ENCODE measurements around the gene ACP4. TPM values are rescaled to one million over a fixed set of nuclear protein-coding genes. Genes with fewer than 3 reads are reported as not detected.
"Not testable (repeated sequence)": the region's sequence is repeated elsewhere in the genome, so short reads cannot be mapped to it uniquely, and the experiment has no call there.

ACP4 gene
- total RNA-seq, 1 donor from 2014 or later, result not detected

DNA sequence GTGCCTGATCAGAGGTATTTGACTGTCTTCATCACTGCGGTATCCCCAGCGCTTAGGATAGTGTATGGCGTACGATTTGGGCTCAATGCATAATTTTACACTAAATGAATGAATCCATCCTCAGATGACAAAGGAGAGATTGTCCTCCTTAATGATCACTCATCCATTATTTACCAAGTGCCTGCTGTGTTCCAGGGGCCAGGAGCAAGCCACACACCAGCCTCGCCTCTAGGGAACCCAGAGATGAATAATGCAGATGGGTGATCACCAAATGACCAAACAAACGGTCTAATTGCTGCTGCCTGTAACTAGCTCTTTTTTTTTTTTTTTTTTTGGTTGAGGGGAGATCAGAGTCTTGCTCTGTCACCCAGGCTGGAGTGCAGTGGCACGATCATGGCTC is 25.8 kb upstream of the ACP4 start:
- TF ChIP-seq, protein P1, sequence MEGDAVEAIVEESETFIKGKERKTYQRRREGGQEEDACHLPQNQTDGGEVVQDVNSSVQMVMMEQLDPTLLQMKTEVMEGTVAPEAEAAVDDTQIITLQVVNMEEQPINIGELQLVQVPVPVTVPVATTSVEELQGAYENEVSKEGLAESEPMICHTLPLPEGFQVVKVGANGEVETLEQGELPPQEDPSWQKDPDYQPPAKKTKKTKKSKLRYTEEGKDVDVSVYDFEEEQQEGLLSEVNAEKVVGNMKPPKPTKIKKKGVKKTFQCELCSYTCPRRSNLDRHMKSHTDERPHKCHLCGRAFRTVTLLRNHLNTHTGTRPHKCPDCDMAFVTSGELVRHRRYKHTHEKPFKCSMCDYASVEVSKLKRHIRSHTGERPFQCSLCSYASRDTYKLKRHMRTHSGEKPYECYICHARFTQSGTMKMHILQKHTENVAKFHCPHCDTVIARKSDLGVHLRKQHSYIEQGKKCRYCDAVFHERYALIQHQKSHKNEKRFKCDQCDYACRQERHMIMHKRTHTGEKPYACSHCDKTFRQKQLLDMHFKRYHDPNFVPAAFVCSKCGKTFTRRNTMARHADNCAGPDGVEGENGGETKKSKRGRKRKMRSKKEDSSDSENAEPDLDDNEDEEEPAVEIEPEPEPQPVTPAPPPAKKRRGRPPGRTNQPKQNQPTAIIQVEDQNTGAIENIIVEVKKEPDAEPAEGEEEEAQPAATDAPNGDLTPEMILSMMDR (IDR thresholded peaks at IDR 0.05), result no peak
- H3K27me3 Mint-ChIP-seq (ENCODE audit: low read depth), result peaks cover 16% of the 10 kb centered on the region
- no peak for DNase-seq (ENCODE audit: low spot score)
- H3K4me1 Mint-ChIP-seq (ENCODE audit: low read depth), result no peaks in the 10 kb centered on the region
- no peak overlapping the region for H3K4me3 Mint-ChIP-seq (ENCODE audit: unreplicated experiment)
- H3K9me3 Mint-ChIP-seq (ENCODE audit: low read depth), result no peaks in the 10 kb centered on the region
- no peaks in the 10 kb centered on the region for H3K36me3 Mint-ChIP-seq (ENCODE audit: low read depth)
- H3K27ac Mint-ChIP-seq (ENCODE audit: unreplicated experiment), result no peak overlapping the region

DNA sequence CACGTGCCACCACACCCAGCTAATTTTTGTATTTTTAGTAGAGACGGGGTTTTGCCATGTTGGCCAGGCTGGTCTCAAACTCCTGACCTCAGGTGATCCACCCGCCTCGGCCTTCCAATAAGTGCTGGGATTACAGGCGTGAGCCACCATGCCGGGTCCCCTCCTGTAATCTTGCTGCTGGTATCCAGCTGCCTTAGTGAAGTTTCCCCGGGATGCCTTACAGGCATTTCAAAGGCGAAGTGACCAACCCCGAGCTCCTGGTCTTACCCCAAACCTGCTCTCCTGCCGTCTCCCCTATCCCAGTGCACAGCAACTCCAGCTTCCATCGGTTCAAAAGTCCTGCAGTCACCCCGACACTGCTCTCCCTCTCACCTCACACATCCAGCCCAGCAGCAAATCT is 23.5 kb upstream of the ACP4 start:
- not testable (repeated sequence) for H3K4me1 Mint-ChIP-seq (ENCODE audit: low read depth); H3K9me3 Mint-ChIP-seq (ENCODE audit: low read depth); H3K4me3 Mint-ChIP-seq (ENCODE audit: unreplicated experiment); DNase-seq (ENCODE audit: low spot score); H3K27ac Mint-ChIP-seq (ENCODE audit: unreplicated experiment); H3K36me3 Mint-ChIP-seq (ENCODE audit: low read depth)
- H3K27me3 Mint-ChIP-seq (ENCODE audit: low read depth), result peaks cover 16% of the 10 kb centered on the region

DNA sequence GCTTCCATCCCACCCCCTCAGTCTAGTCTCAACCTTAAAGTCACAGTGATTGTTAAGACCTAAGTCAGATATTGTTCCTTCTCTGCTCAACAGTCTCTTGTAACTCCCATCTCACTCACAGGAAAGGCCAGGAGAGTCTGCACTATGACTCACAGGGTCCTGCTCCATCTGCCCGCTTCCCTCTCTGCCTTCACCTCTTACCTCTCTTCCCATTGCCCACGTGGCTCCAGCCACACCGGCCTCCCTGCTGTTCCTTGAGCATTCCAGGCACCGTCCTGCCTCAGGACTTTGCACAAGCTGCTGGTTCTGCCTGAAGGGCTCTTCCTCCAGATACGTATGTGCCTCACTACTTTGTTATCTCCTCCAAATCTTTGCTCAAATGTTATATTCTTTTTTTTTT is 23.0 kb upstream of the ACP4 start:
- H3K9me3 Mint-ChIP-seq (ENCODE audit: low read depth); H3K4me1 Mint-ChIP-seq (ENCODE audit: low read depth); H3K4me3 Mint-ChIP-seq (ENCODE audit: unreplicated experiment); DNase-seq (ENCODE audit: low spot score); H3K27ac Mint-ChIP-seq (ENCODE audit: unreplicated experiment); H3K36me3 Mint-ChIP-seq (ENCODE audit: low read depth): not testable (repeated sequence)
- H3K27me3 Mint-ChIP-seq (ENCODE audit: low read depth), result peaks cover 16% of the 10 kb centered on the region

DNA sequence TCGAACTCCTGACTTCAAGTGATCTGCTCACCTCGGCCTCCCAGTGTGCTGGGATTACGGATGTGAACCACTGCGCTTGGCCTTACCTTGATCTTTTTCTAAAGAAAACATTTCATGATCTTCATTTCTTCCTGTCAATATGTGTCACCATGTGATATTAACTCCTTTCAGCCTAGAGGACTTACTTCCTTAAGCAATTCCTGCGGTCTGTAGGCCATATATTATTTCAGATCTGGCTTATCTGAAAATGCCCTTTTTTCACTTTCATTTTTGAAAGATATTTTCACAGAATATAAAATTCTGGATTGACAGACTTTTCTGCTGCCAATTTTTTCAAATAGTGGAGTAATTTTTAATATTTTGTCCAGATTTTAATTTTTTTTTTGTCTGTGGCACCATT is 21.9 kb upstream of the ACP4 start:
- Mint-ChIP-seq H3K4me3 (ENCODE audit: unreplicated experiment) (no peak overlapping the region), H3K27ac (ENCODE audit: unreplicated experiment) (no peak overlapping the region), H3K9me3 (ENCODE audit: low read depth) (no peaks in the 10 kb centered on the region), H3K36me3 (ENCODE audit: low read depth) (no peaks in the 10 kb centered on the region), H3K4me1 (ENCODE audit: low read depth) (no peaks in the 10 kb centered on the region), H3K27me3 (ENCODE audit: low read depth) (peaks cover 19% of the 10 kb centered on the region)
- TF ChIP-seq, protein P1 (IDR thresholded peaks at IDR 0.05), result no peak
- DNase-seq (ENCODE audit: low spot score), result no peak

DNA sequence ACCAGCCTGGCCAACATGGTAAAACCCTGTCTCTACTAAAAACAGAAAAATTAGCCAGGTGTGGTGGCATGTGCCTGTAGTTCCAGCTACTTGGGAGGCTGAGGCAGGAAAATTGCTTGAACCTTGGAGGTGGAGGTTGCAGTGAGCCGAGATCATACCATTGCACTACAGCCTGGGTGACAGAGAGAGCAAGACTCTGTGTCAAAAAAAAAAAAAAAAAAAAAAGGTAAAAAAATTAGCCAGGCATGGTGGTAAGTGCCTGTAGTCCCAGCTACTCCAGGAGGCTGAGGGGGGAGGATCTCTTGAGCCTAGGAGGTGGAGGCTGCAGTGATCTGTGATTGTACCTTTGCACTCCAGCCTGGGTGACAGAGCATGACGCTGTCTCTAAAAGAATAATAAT is 20.1 kb upstream of the ACP4 start, which contains the start of gene GPR32:
Gene GPR32 (plus strand): TSS at position 301 of the 400 bp plus-strand sequence. CDS start 137 bp downstream, outside the sequence.
- H3K4me1 Mint-ChIP-seq (ENCODE audit: low read depth); DNase-seq (ENCODE audit: low spot score); H3K36me3 Mint-ChIP-seq (ENCODE audit: low read depth); H3K4me3 Mint-ChIP-seq (ENCODE audit: unreplicated experiment); H3K9me3 Mint-ChIP-seq (ENCODE audit: low read depth); H3K27ac Mint-ChIP-seq (ENCODE audit: unreplicated experiment): not testable (repeated sequence)
- peaks cover 27% of the 10 kb centered on the region for H3K27me3 Mint-ChIP-seq (ENCODE audit: low read depth)

DNA sequence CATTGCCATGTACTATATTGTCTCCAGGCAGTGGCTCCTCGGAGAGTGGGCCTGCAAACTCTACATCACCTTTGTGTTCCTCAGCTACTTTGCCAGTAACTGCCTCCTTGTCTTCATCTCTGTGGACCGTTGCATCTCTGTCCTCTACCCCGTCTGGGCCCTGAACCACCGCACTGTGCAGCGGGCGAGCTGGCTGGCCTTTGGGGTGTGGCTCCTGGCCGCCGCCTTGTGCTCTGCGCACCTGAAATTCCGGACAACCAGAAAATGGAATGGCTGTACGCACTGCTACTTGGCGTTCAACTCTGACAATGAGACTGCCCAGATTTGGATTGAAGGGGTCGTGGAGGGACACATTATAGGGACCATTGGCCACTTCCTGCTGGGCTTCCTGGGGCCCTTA is 19.3 kb upstream of the ACP4 start:
- no peak overlapping the region for H3K4me3 Mint-ChIP-seq (ENCODE audit: unreplicated experiment)
- H3K27me3 Mint-ChIP-seq (ENCODE audit: low read depth), result peaks cover 31% of the 10 kb centered on the region
- DNase-seq (ENCODE audit: low spot score), result no peak
- H3K27ac Mint-ChIP-seq (ENCODE audit: unreplicated experiment), result no peak overlapping the region
- TF ChIP-seq, protein P1 (IDR thresholded peaks at IDR 0.05), result no peak
- no peaks in the 10 kb centered on the region for H3K9me3 Mint-ChIP-seq (ENCODE audit: low read depth)
- H3K4me1 Mint-ChIP-seq (ENCODE audit: low read depth), result no peaks in the 10 kb centered on the region
- H3K36me3 Mint-ChIP-seq (ENCODE audit: low read depth), result no peaks in the 10 kb centered on the region

DNA sequence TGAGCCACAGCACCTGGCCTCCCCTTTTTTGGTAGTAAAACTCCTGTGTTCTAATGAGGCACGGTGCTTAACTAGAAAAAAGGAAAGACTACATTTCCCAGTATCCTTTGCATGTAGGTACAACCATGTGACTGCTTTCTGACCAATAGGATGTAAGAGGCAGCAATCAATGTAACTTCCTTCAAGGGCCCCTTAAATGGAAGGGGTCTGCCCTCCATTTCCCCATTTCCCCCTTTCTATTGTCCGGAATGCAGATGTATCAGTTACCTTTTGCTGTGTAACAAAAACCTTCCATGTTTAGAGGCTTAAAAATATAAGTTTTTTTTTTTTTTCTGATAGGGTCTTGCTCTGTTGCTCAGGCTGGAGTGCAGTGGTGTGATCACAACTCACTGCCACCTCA is 17.7 kb upstream of the ACP4 start:
- no peaks in the 10 kb centered on the region for H3K36me3 Mint-ChIP-seq (ENCODE audit: low read depth)
- no peak overlapping the region for H3K4me3 Mint-ChIP-seq (ENCODE audit: unreplicated experiment)
- no peaks in the 10 kb centered on the region for H3K4me1 Mint-ChIP-seq (ENCODE audit: low read depth)
- TF ChIP-seq, protein P1 (IDR thresholded peaks at IDR 0.05), result no peak
- no peak overlapping the region for H3K27ac Mint-ChIP-seq (ENCODE audit: unreplicated experiment)
- DNase-seq (ENCODE audit: low spot score), result no peak
- peaks cover 30% of the 10 kb centered on the region for H3K27me3 Mint-ChIP-seq (ENCODE audit: low read depth)
- H3K9me3 Mint-ChIP-seq (ENCODE audit: low read depth), result no peaks in the 10 kb centered on the region

DNA sequence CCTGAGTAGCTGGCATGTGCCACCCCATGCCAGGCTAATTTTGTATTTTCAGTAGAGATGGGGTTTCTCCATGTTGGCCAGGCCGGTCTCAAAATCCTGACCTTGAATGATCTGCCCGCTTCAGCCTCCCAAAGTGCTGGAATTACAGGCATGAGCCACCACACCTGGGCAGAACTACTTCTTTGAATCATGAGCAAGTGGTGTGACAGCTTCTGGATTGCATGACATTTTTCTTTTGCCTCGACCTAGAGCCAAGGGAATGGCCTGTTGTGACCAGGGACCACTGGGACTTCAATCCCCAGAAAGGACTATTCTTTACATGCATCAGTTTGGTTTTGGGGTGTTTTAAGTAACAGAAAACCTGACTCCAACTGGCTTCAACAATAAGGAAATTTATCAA is 17.3 kb upstream of the ACP4 start:
- H3K27ac Mint-ChIP-seq (ENCODE audit: unreplicated experiment), result not testable (repeated sequence)

DNA sequence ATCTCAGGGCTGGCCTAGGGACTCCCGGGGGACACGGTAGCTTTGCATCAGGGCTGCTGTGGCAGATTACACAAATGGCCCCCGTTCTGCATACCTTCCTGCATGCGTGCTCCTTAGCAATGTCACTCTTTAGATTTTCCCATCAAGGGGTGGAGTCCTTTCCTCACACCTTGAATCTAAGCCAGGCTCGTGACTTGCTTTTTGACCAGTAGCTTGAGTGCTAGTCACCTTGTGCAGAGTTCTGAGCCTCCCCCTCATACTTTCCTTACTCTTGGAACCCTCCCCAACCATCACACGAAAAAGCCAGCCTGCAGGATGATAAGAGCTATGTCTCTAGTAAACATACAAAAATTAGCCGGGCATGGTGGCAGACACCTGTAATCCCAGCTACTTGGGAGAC is 16.8 kb upstream of the ACP4 start:
- H3K27ac Mint-ChIP-seq (ENCODE audit: unreplicated experiment); H3K36me3 Mint-ChIP-seq (ENCODE audit: low read depth); H3K4me1 Mint-ChIP-seq (ENCODE audit: low read depth); DNase-seq (ENCODE audit: low spot score); H3K9me3 Mint-ChIP-seq (ENCODE audit: low read depth); H3K4me3 Mint-ChIP-seq (ENCODE audit: unreplicated experiment): not testable (repeated sequence)
- H3K27me3 Mint-ChIP-seq (ENCODE audit: low read depth), result peaks cover 38% of the 10 kb centered on the region

More for the DNA sequence above, 17.3 kb upstream of the ACP4 start:
- not testable (repeated sequence) for H3K9me3 Mint-ChIP-seq (ENCODE audit: low read depth); H3K4me1 Mint-ChIP-seq (ENCODE audit: low read depth); H3K4me3 Mint-ChIP-seq (ENCODE audit: unreplicated experiment); DNase-seq (ENCODE audit: low spot score); H3K36me3 Mint-ChIP-seq (ENCODE audit: low read depth)
- peaks cover 34% of the 10 kb centered on the region for H3K27me3 Mint-ChIP-seq (ENCODE audit: low read depth)

Data from chondrocyte (in vitro differentiated cells).